GM20431 (cell line): Measurements from ENCODE around the gene BOD1L1.

Experiments
- in situ Hi-C: fragments of 300-500 bp; cut with MseI, MboI; formaldehyde crosslinking; loops from one replicate; pipeline ENCODE4 v1.15.0; 2020; ENCODE audit warnings: low sequenced_read_pairs; ENCODE audit not compliant: unreplicated experiment

The BOD1L1 gene

DNA sequence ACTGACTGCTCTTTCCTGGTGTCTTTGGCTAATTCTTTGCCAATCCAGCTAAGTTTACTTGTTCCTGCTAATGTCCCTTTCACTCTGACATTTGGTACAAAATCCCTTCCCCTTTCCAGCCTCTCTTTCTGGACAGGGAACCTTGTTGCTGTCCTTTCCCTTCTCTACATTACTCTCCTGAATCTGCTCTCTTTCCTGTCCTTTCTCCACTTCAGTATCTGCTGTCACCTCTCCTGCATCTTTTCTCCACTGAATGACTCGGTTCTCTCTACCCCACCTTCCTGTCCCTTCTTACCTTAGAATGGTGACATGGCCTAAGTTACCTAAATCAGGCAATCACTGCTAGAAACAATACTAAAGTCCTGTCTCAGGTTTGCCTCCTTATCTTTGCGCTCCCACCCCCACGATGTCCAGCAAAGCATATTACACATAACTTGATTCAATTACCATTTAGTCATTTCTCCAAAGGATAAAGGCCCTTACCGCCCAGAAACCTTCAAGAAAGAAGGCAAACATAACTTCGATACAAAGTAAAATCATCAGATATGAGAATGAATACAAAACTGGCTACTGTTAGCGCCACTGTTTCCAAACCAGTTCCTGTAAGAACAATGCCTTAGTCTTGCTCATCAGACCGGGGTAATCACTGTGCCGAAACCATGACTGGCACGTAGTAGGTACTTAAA lies 890 bp downstream of the BOD1L1 start:
- in situ Hi-C loops: no loop called here

GRCh38 chr4:13618212-13618806 lies 9.2 kb downstream of the BOD1L1 start:
- in situ Hi-C loops: no loop called here

DNA sequence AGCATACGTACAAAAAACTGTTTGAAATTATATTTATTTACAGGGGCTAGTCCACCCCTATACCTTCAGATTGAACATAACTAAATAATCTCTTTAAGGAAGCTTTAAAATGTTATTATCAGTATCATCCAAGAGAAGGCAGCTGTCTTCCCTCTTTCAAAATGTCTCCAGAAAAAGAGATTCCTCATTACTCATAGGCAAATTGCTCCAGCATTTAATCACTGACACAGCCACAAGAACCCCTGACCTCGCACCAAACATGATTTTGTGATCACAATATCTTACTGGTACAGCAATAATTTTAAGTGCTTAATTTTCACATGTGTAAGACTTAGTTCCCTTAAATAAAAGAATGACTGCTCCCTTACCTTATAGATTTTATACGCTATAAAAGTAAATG lies 9.7 kb downstream of the BOD1L1 start:
- in situ Hi-C loops: no loop called here

DNA sequence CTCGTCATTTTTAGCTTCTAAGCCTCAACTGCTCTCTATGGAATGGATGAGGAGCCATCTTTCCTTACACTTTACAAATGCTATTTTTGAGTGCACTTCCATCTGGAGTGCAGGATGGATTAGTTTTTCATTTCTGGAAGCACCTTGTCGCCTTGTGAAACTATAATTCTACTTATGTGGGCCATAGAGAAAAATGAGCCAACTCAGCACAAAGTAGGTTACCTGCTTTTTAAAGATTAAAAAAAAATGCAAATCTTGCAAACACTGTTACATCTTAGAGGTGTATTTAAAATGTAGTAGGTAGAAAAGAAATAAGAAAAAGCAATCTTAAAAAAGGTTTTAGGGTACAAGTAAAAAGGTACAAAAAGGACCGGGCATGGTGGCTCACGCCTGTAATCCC lies 10.9 kb downstream of the BOD1L1 start:
- in situ Hi-C loops: no loop called here

GRCh38 chr4:13615161-13615560 lies 12.4 kb downstream of the BOD1L1 start:
- in situ Hi-C loops: no loop called here

- in situ Hi-C loops: no loop called here
Measured at GRCh38 chr4:13612569-13612968, 15.0 kb downstream of the BOD1L1 start.

- in situ Hi-C loops: no loop called here
Measured at GRCh38 chr4:13611283-13611842, 16.2 kb downstream of the BOD1L1 start.

GRCh38 chr4:13605330-13605729 lies 22.2 kb downstream of the BOD1L1 start:
- in situ Hi-C loops: no loop called here

DNA sequence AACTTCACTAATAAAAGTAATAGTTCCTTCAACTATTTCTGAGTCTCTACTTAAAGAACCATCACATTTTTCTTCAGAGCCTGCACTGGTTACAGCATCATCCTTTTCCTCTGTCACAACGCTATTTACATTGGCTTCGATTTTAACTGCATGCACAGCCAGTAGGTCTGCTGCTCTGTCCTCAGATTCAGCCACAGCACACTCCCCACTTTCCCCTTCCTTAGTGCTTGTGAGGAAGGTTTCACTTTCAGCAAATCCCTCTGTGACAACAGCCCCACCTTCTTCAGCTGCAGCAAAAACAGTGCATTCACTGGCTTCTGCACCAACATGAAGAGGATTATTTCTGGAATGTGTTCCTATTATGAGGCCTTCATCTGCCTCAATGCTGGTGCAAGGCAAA lies 25.7 kb downstream of the BOD1L1 start:
- in situ Hi-C loops: no loop called here

GRCh38 chr4:13601048-13601447 lies 26.5 kb downstream of the BOD1L1 start:
- in situ Hi-C loops: no loop called here

- in situ Hi-C loops: no loop called here
Measured at GRCh38 chr4:13599159-13599558, 28.4 kb downstream of the BOD1L1 start.

DNA sequence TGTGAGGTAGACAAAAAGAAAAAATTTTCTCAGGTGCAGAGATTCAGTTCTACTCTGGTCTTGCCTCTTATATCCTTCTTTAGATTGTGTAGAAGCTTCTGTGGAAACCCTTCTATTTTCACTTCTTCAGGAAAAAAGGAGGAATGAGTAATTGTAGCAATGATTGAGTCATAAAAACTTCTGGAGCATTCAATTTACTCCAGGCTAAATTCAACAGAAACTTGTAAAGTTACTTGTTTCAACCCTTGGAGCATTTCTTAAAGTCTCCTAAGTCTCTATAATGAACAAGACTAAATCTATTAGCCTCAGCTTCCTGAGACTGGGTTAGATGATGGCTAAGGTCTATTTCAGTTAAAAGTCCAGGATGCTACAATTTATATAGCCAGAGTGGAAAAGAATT lies 29.9 kb downstream of the BOD1L1 start:
- in situ Hi-C loops: no loop called here

- in situ Hi-C loops: no loop called here
Measured at GRCh38 chr4:13597141-13597540, 30.4 kb downstream of the BOD1L1 start.

DNA sequence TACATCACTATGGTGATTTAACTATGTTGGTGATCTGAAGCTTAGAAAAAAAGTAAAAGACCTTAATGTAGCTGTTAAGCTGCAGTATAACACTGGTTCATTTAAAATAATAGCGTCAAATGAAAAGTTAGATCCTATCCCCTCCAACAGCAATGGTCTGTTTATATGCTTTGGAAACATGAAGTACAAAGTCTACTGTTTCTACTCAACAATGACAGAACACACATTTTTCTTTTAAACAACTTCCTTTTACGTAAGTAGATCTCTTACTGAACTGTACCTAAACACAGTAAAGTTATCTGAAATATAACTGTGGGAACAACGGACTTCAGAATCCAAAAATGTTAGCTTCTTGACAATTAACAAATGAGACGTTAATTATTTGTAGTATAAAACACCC lies 35.3 kb downstream of the BOD1L1 start:
- in situ Hi-C loops: no loop called here

GRCh38 chr4:13590766-13591165 lies 36.8 kb downstream of the BOD1L1 start:
- in situ Hi-C loops: no loop called here

DNA sequence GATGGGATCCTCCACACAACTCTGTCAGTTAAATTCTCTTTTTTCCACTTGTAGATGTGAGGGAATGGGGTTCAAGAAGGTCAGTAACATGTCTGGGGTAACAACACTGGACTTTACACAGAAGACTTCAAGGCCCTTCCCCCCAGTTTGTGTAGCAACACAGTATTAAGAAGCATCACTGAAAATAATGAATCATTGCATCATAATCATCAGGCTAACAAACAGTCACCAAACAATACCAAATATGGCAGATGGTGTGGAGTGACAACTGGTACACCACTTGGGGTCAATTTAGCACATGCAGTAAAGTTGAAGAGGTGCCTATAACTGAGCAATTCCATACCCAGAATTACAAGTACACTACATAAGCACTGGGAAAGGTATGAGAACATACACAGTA lies 38.6 kb downstream of the BOD1L1 start:
- in situ Hi-C loops: no loop called here

- in situ Hi-C loops: no loop called here
Measured at GRCh38 chr4:13584481-13584880, 43.0 kb downstream of the BOD1L1 start.

GRCh38 chr4:13580036-13580435 lies 47.5 kb downstream of the BOD1L1 start:
- in situ Hi-C loops: no loop called here

- in situ Hi-C loops: no loop called here
Measured at GRCh38 chr4:13577660-13578059, 49.9 kb downstream of the BOD1L1 start.

DNA sequence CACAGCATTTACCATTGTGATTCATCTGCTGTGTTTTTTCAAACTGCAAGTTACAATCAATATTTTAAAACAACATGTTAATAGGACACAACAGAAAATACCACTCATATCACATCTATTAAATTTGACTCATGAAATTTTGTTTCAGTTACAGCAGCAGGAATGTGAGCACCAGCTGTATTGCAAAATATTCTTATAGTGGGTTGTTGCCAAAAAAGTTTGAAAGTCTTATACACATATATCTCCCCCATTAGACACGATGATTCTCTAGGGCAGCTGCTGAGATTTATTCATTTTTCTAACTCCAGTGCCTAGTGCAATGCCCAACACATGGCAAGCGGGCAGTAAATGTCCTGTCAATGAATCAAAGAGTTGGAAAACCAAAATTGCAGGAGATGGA lies 56.6 kb downstream of the BOD1L1 start:
- in situ Hi-C loops: no loop called here

- in situ Hi-C loops: no loop called here
Measured at GRCh38 chr4:13567125-13567524, 60.4 kb downstream of the BOD1L1 start.

DNA sequence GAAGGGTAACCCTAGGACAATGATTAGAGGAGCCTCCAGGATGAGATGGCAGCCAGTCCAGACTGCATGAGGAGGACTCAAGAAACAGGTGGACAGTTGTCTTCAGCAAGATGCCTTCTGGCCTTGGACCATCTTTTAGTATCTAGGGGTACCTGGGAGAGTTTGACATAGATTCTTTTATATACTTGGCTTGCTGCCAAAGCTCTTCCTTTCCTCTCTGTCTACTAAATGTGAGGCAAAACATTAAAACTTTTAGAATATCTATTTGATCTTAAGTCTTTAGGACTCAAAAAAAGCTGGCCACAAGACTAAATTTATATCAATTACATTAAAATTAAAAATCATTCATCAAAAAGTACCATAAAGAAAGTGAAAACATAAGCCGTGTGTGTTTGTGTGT lies 64.6 kb downstream of the BOD1L1 start:
- in situ Hi-C loops: no loop called here
